RWPE2 (cell line): Measurements from ENCODE around the gene C2orf69.

Experiments used
- ATAC-seq: fragments of 200-7000 bp; cut with Tn5 transposase; 3 replicates; pipeline ENCODE4 v1.9.1; 2021; ENCODE audit warnings: low read depth
- DNase-seq: peaks from one replicate; pipeline ENCODE4 v3.0.0-alpha.2; 2020; ENCODE audit warnings: low spot score
- H3K27ac ChIP-seq: fragments of 450-650 bp; 2 replicates; pipeline ENCODE4 v1.5.1; 2017; ENCODE audit warnings: mild to moderate bottlenecking; ENCODE audit not compliant: poor library complexity, severe bottlenecking
- H3K27me3 ChIP-seq: fragments of 250-450 bp; sonication (Bioruptor Pico); 2 replicates; pipeline ENCODE4 v1.5.1; 2021; ENCODE audit warnings: mild to moderate bottlenecking, moderate library complexity; ENCODE audit not compliant: insufficient read depth, poor library complexity, severe bottlenecking
- H3K36me3 ChIP-seq: fragments of 250-450 bp; sonication (Bioruptor Pico); 2 replicates; pipeline ENCODE4 v1.5.1; 2020; ENCODE audit warnings: low read depth, mild to moderate bottlenecking, moderate library complexity
- H3K4me1 ChIP-seq: fragments of 250-450 bp; sonication (Bioruptor Pico); 2 replicates; pipeline ENCODE4 v1.5.1; 2021; ENCODE audit warnings: mild to moderate bottlenecking, moderate library complexity; ENCODE audit not compliant: insufficient read depth, poor library complexity, severe bottlenecking
- H3K4me3 ChIP-seq: fragments of 250-450 bp; sonication (Bioruptor Pico); 2 replicates; pipeline ENCODE4 v1.5.1; 2021; ENCODE audit warnings: mild to moderate bottlenecking, moderate library complexity; ENCODE audit not compliant: severe bottlenecking
- H3K9me3 ChIP-seq: fragments of 250-450 bp; sonication (Bioruptor Pico); 2 replicates; pipeline ENCODE4 v1.5.1; 2021; ENCODE audit warnings: mild to moderate bottlenecking, moderate library complexity; ENCODE audit not compliant: severe bottlenecking
- CTCF ChIP-seq: fragments of 450-650 bp; IDR thresholded peaks from one replicate; pipeline ENCODE4 v1.5.1; 2017; ENCODE audit warnings: mild to moderate bottlenecking, moderate library complexity; ENCODE audit not compliant: poor library complexity, severe bottlenecking

The C2orf69 gene

GRCh38 chr2:199882667-199883066 lies 28.4 kb upstream of the C2orf69 start:
- Histone ChIP-seq H3K27me3 (peaks cover 12% of the 10 kb centered on the region), H3K4me1 (no peaks in the 10 kb centered on the region), H3K4me3 (no peak overlapping the region), H3K9me3 (no peaks in the 10 kb centered on the region), H3K36me3 (no peaks in the 10 kb centered on the region), H3K27ac (no peak overlapping the region)
- no peak for DNase-seq
- TF ChIP-seq CTCF = no peak
- no peak for ATAC-seq

GRCh38 chr2:199883474-199884212 lies 27.4 kb upstream of the C2orf69 start:
- Histone ChIP-seq H3K36me3 (no peaks in the 10 kb centered on the region), H3K4me3 (no peak overlapping the region), H3K27ac (no peak overlapping the region), H3K27me3 (peaks cover 12% of the 10 kb centered on the region), H3K4me1 (no peaks in the 10 kb centered on the region), H3K9me3 (no peaks in the 10 kb centered on the region)
- DNase-seq (no peak), ATAC-seq (no peak)
- TF ChIP-seq CTCF = no peak

GRCh38 chr2:199895406-199895805 lies 15.7 kb upstream of the C2orf69 start:
- DNase-seq = no peak
- Histone ChIP-seq H3K4me1 (no peaks in the 10 kb centered on the region), H3K4me3 (no peak overlapping the region), H3K36me3 (no peaks in the 10 kb centered on the region), H3K27ac (no peak overlapping the region), H3K9me3 (no peaks in the 10 kb centered on the region), H3K27me3 (no peaks in the 10 kb centered on the region)
- TF ChIP-seq CTCF = no peak
- ATAC-seq = no peak

- ATAC-seq (no peak), DNase-seq (no peak)
- no peaks in the 10 kb centered on the region for H3K27me3 ChIP-seq
- H3K4me1 ChIP-seq = no peaks in the 10 kb centered on the region
- H3K4me3 ChIP-seq = no peak overlapping the region
- no peaks in the 10 kb centered on the region for H3K36me3 ChIP-seq
- H3K27ac ChIP-seq = no peak overlapping the region
- H3K9me3 ChIP-seq = no peaks in the 10 kb centered on the region
- TF ChIP-seq CTCF = no peak
Observed at GRCh38 chr2:199896617-199897016, 14.5 kb upstream of the C2orf69 start.

- no peak for ATAC-seq
- H3K4me3 ChIP-seq = no peak overlapping the region
- no peak overlapping the region for H3K27ac ChIP-seq
- DNase-seq = no peak
- no peak for TF ChIP-seq CTCF
- H3K9me3 ChIP-seq = no peaks in the 10 kb centered on the region
- peaks cover 7% of the 10 kb centered on the region for H3K27me3 ChIP-seq
- H3K36me3 ChIP-seq = no peaks in the 10 kb centered on the region
- H3K4me1 ChIP-seq = no peaks in the 10 kb centered on the region
Observed at GRCh38 chr2:199901942-199902341, 9.2 kb upstream of the C2orf69 start.
